Measurements from ENCODE around the gene PSMB7.

DNA sequence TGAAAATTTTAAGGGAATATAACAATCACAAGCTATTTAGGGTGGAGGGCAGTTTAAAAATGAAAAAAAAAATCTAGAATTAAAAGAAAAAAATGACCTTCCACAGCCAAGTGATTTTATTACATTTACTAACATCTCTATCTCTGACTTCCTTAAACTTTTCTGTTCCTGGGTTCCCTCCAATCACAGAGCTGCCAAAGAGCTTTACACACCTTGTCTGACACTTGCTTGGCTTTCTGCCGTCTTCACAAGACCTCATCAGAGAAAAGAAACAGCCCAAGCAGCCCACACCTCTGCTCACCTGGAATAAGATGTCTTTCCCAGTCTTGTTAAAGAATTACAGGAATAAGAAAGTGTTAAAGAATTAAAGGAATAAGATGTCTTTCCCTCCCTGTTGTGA is 38.9 kb downstream of the PSMB7 start:
- TF ChIP-seq, protein P1, sequence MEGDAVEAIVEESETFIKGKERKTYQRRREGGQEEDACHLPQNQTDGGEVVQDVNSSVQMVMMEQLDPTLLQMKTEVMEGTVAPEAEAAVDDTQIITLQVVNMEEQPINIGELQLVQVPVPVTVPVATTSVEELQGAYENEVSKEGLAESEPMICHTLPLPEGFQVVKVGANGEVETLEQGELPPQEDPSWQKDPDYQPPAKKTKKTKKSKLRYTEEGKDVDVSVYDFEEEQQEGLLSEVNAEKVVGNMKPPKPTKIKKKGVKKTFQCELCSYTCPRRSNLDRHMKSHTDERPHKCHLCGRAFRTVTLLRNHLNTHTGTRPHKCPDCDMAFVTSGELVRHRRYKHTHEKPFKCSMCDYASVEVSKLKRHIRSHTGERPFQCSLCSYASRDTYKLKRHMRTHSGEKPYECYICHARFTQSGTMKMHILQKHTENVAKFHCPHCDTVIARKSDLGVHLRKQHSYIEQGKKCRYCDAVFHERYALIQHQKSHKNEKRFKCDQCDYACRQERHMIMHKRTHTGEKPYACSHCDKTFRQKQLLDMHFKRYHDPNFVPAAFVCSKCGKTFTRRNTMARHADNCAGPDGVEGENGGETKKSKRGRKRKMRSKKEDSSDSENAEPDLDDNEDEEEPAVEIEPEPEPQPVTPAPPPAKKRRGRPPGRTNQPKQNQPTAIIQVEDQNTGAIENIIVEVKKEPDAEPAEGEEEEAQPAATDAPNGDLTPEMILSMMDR (conservative IDR thresholded peaks at IDR 0.05; ENCODE audit: low read length), result no peak
- no peak for TF ChIP-seq EZH2phosphoT487 (IDR thresholded peaks at IDR 0.05; ENCODE audit: borderline replicate concordance)
